Fibroblast of skin of abdomen (primary cell): ENCODE data around the gene KDSR.
"Not testable (repeated sequence)": the region's sequence is repeated elsewhere in the genome, so short reads cannot be mapped to it uniquely, and the experiment has no call there.

Experiments used
- DNase-seq: peaks from one replicate; pipeline ENCODE4 v3.0.0-alpha.2; 2013

Gene KDSR

GRCh38 chr18:63365876-63366212 lies 1.2 kb downstream of the KDSR start:
- no peak for DNase-seq

- no peak for DNase-seq
Measured at GRCh38 chr18:63363951-63364350, 3.1 kb downstream of the KDSR start.

- DNase-seq: not testable (repeated sequence)
Measured at GRCh38 chr18:63363420-63363819, 3.6 kb downstream of the KDSR start.

DNA sequence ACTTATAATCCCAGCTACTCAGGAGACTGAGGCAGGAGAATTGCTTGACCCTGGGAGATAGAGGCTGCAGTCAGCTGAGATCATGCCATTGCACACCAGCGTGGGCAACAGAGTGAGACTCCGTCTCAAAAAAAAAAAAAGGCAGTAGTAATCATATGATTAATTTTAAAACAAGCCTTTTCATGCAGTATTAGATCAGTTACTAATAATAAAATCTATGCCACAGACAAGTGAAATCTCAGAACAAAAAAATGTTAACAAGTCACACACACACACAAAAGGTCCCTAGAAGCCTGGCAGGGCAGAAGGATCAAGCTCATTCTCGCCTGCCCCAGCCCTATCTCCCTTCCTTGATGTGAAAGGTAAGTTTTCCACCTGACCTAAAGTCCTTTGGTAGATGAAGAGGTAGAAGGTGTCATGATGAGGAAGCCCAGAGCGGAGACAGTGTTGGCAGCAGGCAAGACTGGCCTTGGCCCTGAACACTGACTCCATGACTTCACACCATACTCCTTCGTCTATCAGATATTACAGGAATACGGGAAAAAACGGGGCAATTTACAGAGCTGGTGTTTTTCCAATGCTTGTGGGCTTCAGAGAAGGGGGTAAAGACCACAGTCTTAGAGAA lies 10.6 kb downstream of the KDSR start:
- no peak for DNase-seq

- DNase-seq: no peak
Measured at GRCh38 chr18:63350230-63350629, 16.8 kb downstream of the KDSR start.

DNA sequence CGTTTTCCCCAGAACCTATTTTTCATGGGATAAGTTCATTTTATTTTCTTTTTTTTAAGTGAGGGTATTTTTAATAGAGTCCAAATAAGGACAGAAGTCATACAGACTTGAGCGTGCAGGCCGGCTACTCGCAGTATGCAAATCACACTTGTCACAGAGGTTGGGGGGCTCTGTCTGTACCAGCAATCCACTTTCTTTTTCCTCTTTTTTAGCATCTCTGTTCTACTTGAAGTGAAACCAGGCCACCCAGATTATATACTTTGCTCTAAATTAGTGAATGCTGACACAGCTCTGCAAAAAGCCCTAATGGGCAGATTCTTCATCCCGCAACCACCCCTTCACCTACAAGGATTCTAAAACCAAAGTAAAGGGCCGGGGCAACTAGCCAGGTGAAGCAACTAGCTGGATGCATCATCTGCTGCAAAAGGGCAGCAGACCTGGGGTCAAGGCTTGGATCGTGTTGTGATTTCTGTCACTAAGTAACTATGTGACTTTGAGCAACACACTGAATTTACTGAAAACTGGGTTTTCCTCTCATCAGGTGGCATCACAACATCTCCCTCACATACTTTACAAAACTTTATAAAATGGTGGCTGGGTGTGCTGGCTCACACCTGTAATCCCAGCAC lies 18.4 kb downstream of the KDSR start:
- no peak for DNase-seq

DNA sequence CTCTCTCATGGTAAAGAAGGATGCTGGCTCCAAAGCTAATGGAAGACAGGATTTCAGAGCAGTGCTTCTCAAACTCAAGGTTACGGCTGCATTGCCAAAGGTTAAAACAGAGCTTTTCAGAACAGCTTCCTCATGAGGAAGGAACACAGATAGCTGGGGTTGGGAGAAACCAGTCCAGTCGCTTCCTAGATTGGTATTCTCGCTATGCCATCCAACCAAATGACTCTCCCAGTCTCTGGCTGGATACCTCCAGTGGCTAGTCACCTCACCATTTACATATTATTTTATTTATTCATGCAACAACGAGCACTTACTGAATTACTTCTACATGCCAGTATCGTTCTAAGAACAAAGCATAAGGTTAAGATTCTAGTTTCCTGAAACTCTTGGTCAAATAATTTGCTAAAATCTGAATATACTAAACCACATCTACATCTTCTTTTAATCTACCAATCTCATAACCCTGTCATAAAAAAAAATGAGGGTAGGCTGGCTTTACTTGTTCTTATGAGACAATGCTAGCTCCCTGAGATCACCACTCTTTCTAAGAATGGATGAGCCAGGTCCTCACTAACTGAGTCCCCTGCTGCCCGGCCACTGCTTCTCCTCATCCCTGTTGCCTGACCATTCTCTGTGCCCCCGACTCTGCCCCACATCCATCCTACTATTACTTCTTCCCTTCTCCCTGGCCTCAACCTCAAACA lies 20.4 kb downstream of the KDSR start:
- no peak for DNase-seq

DNA sequence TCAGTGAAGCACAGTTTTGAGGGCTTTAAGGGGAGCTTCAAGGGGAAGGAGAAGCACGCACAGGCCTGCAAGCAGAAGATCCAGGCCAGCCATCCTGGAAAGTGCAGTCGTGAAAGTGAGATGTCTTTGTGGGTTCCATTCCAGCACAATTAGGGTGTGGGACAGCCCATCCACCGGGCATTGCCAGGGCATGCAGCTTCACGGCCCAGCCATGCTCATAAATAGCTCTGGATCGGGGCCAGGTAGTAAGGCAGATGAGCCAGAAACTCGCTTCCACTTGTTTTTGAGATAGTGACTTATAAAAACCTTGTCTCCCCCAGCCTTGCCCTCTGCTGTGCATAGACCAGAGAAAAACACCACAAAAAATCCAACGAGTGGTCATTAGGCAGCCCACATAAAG lies 21.0 kb downstream of the KDSR start:
- no peak for DNase-seq

GRCh38 chr18:63344918-63345317 lies 22.1 kb downstream of the KDSR start:
- no peak for DNase-seq

DNA sequence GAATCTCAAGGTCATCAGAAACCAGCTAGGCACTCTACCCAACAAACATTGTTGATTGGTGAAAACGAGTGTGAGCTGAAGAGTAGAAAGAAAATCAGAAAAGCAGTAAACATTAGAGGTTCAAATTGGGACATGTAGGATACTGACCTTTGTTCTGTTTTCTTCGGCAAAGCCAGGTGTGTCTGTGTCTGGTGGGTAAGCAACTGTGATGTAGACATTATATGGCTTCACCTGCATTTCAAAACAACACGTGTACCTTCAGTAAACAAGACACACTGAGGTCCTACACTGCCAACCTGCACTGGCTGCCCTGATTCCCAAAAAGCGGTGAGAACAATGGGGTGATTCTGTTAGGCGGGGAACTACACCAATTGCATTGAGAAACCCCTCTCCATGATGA lies 22.7 kb downstream of the KDSR start:
- DNase-seq: no peak

DNA sequence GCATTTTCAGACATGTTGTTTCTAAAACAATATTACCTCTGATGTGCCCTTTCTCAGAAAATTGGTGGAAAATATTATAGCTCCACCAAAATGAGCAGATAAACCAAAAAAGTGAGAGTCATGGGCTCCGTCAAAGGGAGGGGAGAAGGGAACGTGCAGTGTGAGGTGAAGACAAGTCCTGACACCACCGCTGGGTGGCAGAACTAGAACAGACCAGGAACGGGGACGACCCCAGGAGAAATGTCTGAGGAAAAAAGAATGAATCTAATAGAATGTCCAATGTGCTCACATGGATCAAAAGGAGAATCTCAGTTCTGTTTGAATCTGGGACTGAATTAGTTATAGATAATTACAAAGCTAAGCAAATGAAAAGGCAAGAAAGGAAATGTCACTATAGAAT lies 24.8 kb downstream of the KDSR start:
- peak; percentile 35 for DNase-seq

DNA sequence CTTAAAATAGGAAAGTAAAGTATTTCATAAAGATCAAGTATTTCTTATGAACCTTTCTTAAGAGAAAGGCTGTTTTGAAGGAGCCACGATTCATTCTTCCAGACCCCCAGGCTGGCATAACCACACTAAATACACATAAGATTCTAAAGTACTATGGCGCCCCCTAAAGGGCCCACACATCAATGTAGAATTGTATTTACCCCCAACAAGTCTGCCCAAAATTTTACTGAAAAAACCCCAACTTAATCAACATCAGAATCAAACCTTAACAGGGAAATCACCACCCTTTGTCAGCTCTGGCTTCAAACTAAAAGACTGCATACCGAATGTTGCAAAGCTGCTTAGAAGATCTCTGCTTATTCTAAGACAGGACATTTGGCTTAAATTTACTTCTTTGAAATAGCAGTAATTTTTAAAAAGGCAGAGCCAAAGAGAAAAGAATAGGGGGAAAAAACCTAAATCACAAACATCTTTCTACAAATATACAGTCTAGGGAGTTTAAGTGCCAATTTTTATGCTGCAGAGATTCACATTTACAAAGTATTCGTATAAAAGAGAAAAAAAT lies 27.0 kb downstream of the KDSR start:
- DNase-seq: peak; percentile 36

- peak; percentile 94 for DNase-seq
Measured at GRCh38 chr18:63336366-63337099, 30.5 kb downstream of the KDSR start.

GRCh38 chr18:63331105-63331504 lies 35.9 kb downstream of the KDSR start:
- no peak for DNase-seq

GRCh38 chr18:63329431-63330145 lies 37.4 kb downstream of the KDSR start:
- no peak for DNase-seq

DNA sequence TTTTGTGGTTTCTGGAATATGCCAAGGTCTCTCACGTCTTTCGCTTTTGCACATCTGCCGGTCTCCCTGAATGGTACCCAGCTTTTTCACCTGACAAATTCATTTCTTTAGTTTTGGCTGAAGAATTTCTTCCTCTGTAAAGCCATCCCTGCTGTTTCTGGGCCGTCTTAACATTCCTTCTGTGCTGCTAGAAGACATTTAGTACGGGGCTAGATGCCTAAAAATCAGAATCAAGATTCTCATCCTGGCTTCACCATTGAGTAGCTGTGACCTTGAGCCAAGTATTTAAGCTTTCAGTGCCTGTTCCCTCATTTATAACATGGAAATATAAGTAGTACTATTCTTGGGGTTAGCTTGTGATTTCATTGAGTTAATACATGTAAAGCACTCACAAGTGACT lies 41.0 kb downstream of the KDSR start:
- DNase-seq: no peak

GRCh38 chr18:63325086-63325686 lies 41.8 kb downstream of the KDSR start:
- no peak for DNase-seq

- DNase-seq: peak; percentile 68
Measured at GRCh38 chr18:63322908-63323634, 43.9 kb downstream of the KDSR start.

DNA sequence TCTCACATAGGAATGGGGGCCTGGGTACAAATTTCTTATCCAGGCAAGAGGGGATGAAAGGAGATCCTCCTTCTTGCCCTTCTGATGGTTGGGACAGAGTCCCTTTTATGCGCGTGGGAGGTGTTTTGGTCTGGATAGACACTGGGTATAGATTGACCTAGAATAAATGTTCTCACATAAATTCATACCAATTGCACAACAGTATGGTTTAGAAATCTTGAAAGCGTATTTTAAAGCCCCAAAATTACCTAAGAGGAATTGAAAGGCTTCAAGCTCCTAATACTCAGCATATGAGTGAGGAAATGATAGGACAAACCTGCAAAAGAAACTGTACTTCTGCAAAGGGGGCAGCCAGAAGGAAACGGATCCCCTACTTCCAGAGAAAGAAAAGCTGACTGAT lies 44.8 kb downstream of the KDSR start:
- DNase-seq: no peak

GRCh38 chr18:63321291-63321690 lies 45.7 kb downstream of the KDSR start:
- DNase-seq: no peak

GRCh38 chr18:63320975-63321265 lies 46.1 kb downstream of the KDSR start:
- DNase-seq: no peak
